AML-193 (cell line): ENCODE measurements around the gene C19orf12.

Experiments
- DNase-seq, 2 experiments: peaks; one replicate each; lab custom pipeline; 2025; lab: John Stamatoyannopoulos, UW

C19orf12 gene

DNA sequence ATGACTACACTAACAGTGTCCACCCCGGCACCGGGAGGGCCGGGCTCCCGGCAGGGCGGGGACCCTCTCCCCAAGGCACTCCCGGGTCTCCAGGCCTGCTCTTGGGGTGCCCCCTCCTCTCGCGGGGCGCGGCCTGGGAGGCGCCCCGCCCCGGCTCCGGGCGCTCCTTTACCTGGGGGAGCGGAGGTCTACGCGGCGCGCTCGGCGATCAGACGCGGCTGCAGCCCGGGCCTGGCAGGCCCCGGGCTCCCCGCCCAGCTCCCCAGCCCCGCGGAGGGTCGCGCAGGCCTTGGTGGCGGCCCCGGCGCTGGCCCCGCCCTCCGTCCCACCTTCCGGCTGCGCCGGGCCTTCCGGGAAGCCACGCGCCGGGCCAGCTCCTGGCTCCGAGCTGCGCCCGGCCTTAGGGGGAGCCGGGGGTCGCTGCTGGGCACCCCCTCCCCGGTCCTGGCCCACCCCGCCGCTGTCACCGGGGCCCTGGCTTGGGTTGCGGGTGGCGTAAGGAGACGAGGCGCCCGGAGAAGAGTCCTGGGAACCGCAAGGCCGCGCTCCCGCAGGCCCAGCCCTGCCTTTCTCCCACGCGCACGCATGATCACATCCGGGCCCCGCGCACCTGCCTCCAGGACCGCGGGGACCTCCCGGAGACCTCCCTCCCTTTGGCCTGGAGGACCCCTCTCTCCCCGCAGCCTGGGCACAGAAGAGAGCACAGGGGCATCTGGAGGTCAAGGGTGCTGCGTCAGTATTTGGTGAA lies at the start of gene C19orf12:
Gene C19orf12 (minus strand): TSS at position 309 of the 748 bp plus-strand sequence. CDS start 6,848 bp downstream, outside the sequence.
- DNase-seq = peak; percentile 35 to 39

DNA sequence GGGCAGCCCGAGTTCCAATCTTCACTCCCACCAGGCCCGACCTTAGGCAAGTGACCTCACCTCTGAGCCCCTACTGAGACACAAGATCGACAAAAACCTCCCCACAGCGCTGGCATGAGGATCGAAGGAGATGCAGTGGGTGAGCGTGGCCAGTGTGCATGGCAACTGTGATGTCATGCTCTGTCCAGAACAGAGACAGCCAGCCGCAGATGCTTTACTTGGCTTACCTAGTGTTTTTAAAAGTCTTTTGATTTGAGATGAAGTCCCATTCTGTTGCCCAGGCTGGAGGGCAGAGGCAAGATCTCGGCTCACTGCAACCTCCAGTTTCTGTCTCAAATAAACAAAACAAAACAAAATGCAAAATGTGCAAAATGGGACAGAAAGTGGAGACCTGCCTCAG lies 49.3 kb upstream of the C19orf12 start:
- DNase-seq = no peak

DNA sequence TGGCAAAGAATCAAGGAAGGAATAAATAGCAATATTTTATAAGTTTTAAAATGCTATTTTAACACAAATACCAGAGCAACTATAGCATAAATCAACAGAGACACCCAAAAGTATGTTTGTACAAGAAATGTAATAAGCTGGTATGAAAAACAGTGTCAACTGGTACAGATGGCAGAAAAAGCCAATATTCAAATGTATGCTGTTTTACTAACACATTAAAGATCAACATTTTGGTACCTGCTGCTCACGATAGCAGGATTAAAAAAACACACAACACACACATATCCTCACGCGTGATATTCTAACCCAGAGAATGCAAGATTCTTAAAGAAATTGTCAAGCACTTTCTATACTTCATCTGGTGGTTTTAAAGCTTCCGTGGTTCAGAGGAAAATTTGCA lies 48.1 kb upstream of the C19orf12 start:
- no peak for DNase-seq

DNA sequence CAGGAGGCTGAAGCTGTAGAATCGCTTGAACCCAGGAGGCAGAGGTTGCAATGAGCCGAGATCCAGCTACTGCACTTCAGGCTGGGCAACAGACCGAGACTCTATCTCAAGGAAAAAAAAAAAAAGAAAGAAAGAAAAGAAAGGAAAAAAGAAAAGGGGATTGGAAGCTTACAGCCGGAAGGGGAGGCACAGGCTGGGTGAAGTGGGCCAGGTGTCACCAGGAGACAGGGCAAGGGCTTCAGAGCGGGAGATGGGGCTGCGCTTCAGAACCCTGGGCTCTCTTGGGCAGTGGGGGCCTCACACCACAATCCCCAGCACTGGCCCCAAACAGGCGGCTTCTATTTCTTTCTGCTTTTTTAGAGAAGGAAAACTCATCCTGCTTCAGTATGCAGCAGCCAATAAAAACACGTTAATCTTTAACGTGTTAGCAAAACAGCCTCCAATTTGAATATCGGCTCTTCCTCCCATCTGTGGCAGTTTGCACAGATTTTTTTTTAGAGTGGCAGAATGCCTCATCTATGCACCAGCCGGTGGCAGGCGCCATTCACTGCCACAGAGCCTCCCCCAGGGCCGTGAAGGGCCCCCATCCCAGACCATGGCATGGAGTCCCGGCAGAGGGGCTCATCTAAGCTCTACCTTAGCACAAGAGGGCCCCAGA lies 46.6 kb upstream of the C19orf12 start:
- DNase-seq = no peak

DNA sequence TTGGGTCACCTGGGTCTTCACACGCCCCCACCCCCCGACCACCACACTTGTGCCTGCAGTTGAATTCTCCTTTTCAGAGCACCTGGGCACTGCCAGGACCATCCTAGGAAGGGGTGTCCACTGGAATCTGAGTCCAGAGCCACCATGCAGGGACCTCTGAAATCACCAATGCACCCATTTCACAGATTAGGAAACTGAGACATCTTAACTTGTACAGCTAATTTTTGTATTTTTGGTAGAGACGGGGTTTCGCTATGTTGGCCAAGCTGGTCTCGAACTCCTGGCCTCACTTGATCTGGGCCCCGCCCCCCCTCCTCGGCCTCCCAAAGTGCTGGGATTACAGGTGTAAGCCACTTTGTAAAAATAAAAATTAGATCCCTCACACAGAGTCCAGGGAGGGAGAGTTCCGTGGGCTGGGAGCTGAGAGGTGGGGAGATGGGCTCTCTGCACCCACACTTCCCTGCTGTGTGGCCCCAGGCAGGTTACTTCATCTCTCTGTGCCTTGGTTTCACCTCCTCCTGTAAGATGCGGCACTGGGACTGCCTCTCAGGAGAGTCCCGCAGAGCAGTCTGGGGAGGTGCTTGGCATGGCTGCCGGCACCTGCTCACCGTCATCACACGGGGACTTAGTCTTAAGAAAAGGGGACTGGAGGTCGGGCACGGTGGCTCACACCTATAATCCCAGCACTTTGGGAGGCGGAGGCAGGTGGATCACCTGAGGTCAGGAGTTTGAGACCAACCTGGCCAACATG lies 45.9 kb upstream of the C19orf12 start:
- DNase-seq = no peak

DNA sequence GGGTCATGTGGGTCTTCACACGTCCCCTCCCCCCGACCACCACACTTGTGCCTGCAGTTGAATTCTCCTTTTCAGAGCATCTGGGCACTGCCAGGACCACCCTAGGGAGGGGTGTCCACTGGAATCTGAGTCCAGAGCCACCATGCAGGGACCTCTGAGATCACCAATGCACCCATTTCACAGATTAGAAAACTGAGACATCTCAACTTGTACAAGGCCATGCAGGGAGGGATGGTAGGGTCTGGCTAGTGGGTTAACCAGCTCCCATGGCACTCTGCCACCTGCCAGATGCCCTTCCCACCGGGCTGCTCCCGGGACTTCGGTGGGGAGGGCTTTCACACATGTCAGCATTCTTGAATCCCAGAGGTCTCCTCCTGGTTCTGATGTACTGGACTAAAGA lies 44.3 kb upstream of the C19orf12 start:
- DNase-seq = no peak

DNA sequence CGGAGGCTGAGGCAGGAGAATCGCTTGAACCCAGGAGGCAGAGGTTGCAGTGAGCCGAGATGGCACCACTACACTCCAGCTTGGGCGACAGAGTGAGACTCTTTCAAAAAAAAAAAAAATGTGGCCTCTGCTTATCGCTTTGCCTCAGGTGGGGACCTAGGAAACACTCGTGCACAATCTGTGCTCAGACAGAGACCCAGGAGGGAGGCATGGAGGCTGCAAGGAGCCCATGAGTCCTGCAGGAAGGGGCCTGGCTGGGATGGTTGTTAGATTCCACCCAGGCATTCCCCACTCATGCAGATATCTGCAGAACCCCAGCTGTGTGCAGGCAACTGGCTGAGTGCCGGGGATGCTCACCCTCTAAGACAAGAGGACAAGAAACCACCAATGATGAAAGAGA lies 43.8 kb upstream of the C19orf12 start:
- no peak for DNase-seq

DNA sequence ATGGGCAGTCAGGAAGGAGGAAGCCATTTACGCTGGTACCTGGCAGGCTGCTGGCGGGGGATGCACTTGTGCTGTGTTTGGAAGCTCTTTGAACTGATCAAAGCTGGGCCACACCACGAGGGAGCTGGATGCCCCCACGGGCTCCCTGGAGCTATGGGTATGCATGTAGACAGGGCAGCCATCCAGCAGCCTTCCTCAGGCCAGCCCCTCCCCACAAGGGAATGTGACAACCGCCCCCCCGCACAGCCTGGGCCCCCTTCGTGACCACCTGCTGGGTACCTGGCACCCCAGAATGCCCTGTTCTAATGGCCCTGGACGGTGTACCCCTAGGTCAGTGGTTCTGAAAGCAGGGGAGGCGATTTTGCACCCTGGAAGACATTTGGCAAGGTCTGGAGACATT lies 42.5 kb upstream of the C19orf12 start:
- no peak for DNase-seq

DNA sequence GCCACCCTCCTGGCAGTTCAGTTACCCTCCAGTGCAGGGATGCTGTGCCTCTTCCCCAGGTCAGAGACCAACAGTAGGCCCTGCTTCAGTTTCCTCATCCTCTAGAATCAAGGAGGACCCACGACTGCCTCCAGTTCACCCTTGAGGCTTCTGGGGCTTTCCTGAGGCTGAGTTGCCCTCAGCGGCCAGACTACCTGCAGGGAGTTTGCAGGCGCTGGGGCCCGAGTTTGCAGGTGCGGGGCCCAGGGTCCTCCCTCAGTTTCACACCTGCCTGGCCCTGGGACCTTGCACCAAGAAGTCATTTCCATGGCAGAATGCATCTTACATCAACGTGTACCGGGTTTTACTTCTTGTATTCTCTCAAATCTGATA lies 38.9 kb upstream of the C19orf12 start:
- DNase-seq = no peak

DNA sequence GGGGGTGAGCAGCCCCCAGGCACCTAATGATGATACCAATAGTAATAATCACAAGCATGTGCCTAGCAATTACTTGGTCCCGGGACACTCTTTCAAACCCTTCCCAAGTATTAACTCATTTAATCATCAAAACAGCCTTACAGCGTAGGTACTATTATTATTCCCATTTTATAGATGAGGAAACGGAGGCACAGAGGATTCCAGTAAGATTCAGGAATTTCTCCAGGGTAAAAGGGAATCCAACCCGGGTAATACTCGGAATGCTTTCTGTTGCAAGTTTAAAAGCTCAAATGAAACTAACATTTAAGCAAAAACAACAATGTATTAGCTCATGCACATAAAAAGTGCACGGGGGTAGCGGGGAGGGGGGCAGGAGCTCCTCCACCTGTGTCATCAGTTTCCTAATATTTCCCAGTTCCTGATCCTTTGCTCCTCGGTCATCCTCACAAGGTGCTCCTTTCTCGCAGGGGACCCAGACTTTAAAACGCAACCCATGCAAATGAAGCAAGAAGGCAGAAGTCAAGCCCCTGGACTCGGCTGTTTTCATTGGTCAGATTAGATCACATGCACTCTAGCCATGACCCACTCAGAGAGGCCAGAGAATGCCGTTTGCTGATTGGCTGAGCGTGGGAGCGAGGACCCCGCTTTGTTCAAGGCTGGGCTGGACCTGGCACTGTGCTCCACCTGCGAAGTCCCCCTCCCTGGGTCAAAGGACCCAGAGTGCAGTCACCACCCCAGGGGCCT lies 38.3 kb upstream of the C19orf12 start:
- DNase-seq = no peak

DNA sequence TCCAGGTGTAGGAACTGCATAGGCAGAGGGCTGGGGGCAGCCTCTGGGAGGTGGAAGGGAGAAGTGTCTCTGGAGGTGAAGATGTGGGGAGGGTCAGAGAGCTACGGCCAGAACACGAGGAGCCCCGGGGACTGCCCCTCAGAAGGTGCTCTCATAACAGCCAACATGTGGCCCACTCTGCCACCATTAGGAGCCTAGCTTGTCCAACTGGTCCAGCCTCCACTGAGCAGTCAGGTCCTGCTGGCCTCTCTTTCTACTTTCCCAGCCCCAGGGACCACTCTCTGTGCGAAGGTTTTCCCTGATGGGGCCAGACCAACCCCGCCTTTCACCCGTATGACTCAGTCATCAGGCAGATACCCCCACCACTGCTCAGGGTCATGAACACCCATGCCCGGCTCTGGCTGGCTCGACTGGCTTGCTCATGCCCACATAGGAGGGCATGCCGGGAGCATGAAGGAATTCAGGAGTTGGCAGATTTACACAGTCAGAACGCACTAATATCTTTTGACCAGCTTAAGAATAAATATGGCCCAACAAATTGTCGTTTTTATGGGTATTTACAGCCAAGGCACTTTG lies 37.5 kb upstream of the C19orf12 start:
- no peak for DNase-seq

DNA sequence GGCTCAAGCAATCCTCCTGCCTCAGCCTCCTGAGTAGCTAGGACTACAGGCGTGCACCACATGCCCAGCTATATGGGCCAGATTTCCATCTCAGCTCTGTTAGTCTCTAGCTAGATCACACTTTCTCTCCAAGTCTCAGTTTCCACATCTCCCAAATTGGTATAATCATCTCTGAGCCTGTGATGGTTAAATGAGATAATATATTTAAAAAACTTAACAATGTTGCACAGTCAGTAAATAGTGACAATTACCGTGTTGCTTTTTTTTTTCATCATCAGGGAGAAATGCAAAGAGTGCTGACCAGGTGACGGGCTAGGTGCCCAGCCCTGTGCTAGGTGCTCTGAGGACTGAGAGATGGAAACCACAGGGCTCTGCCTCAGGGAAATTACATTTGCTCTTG lies 36.9 kb upstream of the C19orf12 start:
- DNase-seq = no peak

DNA sequence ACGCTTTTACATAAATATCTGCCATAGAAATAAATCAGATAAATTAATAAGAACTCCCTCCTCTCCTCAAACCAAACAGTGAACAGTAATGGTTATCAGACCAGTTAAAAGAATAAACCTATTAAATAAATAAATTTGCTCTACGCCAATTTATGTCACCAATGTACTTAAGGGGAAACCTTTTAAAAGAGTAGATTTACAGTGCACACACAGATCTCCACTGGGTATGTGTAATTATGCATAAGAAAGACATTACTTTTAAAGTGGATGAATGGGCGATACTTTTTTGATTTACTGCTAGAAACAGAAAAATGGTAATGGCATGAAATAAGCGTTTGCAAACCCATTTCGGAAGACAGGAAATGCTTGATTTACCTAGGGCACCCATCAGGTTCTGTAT lies 34.9 kb upstream of the C19orf12 start:
- no peak for DNase-seq

DNA sequence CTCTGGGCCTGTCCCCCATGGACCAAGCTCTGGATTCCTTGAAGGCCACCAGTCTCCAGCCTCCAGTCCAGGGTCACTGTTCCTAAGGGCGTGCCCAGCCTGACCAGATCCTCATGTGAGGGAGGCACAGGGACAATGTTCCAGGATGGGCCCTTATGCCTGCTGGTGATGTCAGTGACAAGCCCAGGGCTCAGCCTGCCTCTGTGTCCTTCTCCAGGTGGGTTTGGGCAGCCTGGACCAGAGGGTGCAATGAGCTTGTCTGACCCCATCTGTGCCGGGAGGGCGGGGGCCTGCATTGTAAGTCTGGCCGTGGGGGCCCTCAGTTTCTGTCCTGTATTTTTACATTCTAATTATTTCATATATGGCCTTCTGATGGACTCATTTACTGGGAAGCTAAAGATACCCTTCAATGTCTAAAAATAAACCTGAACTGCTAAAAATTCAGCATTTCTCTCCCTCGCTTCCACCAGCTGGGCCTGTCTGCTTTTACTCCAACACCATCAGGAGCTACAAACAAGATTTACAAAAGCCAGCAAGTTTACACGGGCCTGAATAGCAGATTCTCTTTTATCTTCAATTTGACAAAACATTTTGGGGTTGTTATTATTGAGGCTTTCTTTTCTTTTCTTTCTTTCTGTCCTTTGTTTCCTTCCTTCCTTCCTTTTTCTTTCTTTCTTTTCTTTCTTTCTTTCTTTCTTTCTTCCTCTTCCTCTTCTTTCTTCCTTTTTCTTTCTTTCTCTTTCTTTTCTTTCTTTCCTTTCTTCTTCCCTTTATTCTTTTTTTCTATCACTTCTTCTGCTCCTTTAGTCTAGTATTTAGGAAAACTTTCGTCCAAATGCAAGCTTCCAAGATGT lies 34.2 kb upstream of the C19orf12 start:
- DNase-seq = no peak

DNA sequence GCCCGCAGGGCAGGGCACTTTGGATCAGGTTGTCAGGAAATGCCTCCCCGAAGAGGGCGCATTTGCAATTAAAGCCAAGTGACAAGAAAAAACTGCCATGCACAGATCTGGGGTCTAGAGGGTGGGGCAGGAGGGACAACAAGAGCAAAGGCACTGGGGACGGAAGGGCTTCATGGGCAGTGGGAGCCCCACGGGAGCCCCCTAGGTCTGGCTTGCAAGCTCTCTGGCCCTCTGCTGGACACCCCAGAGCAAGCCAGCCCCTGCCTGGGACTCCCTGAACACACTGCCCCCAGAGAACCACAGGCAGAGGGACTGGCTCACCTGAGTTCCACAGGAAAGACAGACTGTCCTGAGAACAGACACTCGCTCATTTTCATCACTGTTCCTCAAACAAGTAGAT lies 30.2 kb upstream of the C19orf12 start:
- no peak for DNase-seq

DNA sequence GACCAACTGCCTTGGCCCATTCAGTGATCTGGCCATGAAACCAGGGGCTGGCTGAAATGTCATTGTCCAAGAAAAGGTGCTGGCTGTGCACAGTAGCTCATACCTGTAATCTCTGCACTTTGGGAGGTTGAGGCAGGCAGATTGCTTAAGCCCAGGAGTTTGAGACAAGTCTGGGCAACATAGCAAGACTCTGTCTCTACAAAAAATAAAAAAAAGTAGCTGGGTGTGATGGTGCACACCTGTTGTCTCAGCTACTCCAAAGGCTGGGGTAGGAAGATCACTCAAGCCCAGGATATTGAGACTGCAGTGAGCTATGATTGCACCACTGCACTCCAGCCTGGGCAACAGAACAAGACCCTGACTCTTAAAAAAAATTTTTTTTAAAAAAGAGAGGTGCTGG lies 28.6 kb upstream of the C19orf12 start:
- no peak for DNase-seq

DNA sequence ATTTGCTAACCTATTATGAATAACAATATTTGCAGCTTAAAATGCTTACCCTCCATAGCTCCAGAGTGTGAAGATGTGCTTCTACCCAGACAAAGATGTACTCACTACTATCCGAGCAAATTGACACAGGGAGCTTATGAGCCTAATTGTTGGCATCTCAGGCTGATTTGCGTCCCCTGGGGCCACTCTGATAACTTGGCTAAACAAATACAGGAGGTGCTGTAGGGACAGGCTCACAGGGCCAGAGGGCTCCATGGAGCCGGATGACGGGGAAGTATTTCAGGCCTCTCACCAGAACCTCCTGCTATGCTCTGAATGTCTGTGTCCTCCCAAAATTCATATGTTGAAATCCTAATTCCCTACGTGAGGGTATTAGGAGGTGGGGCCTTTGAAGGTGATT lies 26.7 kb upstream of the C19orf12 start:
- no peak for DNase-seq

DNA sequence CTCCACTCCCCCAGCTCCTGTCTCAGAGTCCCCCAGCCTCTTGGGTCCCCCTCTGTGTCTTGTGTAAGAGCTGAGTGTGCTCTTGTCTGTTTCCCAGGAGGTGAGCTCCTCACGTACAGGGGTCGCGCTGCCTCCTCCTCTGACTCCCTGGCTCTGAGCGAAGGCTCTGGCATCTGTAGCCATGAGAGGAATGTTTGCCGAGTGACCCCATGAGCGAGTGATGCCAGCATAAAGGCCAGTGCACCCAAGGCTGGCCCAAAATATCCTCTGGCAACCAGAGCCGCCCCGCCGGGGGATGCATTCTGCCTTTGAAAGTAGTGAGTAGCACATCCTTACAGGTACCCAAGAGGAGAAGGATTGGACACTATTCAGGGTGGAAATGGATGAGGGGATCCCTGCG lies 26.2 kb upstream of the C19orf12 start:
- no peak for DNase-seq

DNA sequence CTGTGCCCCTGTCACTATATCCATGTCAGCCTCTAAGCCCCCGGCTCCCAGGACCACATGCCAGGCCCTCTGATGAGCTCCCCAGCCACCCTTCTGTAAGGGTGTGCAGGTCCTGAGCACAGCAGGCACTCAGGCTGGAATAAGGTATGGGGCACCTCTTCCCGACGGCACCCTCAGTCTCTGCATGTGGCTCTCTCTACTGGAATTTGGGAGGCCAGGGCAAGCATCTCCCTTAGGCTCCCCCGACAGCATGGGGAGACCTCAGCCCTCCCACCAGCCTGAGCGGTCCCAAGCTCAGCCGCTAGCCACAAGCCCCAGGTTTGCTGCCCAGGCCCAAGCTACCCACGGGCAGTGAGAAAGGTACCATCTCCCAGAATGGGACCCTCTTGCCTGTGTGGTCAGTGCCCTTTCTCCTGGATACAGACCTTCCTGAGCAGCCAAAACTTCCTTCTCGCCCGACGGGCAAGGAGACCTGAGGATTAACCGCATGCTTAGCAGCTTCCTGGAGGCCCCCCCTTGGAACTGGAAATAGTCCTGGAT lies 22.5 kb upstream of the C19orf12 start:
- no peak for DNase-seq

DNA sequence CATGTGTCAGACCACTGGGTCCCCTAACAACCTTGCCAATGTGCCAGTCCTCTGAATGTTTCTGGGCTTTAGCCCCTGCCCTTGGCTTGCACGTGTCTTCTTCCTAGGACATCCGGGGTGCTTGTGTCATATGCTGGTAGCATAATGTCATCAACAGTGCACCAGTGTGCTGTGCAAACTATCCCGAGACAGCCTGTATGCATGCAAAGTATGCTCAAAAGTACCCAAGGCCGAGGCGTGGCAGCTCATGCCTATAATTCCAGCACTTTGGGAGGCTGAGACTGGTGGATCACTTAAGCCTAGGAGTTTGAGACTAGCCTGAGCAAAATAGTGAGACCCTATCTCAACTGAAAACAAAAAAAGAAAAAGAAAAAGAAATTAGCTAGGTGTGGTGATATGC lies 20.8 kb upstream of the C19orf12 start:
- DNase-seq = no peak

DNA sequence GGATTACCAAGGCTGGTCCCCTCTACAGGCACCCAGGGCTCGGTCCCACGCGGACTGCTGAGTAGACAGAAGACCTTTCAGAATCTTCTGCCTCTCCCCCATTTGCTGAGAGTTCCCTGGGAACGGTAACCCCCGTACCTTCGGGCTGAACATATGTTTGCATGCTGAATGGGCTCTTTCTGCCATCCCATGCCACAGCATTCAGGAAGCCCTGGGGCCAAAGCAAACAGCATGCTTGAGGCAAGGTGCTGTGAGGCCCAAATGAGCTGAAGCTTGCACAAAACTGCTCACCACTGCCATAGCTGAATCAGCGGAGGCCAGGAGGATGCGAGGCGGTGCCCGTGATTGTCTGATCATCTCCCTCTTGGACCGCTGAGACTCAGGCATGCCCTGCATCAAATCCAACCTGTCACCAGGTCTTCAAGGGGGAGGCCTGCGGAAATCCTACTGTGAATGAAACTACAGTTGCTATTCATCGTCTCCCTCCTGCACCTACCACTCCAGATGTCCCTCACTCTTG lies 16.3 kb upstream of the C19orf12 start:
- DNase-seq = no peak
